CD4-positive, alpha-beta T cell treated with Interleukin-10 for 1 hour (primary cell): ENCODE results near the gene TBXT.
"Not testable (repeated sequence)": the region's sequence is repeated elsewhere in the genome, so short reads cannot be mapped to it uniquely, and the experiment has no call there.

Source experiments
- DNase-seq: peaks from one replicate; pipeline ENCODE4 v3.0.0-alpha.2; 2020

Gene TBXT

DNA sequence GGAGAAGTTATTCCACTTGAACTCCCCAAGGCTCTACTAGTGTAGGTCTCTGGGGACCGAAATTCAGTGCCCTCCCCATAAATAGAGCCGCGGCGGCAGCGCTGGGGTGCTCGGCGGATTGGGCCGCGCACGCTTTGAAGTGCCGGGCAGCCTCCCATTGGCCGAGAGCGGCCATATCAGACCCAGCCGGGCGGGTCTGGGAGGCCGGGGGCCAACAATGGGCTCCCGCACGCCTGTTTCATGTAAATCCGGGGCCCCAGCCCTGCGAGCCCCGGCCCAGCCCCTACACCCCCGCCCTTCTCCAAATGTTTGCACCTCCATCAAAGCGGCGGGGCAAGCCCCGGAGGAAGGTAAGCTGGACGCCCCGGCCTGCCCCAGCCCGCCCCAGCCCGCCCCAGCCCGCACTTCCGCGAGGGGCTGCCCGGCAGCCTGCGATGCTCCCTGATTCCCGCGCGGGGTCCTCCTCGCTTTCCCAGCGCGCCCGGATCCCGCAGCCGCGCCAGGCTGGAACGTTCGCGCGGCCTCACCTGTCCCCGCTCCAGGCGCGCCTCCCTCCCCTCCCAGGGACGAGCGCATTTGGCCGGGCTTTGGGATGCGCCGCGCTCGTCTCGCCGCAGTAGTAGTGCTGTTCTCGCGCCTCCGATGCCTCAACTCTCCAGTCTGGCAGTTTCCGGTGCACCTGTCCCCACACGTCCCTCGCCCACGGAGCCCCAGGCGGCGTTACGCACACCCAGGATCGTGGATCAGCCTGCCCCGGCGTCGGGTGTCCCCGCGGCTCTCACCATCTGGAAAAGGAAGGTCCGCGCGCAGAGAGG is at the start of gene TBXT:
Gene TBXT (minus strand): TSS at position 51 of the 815 bp plus-strand sequence. CDS start 260 bp downstream, outside the sequence.
- DNase-seq = no peak

GRCh38 chr6:166207284-166207561 is 39.6 kb upstream of the TBXT start:
- DNase-seq = no peak

DNA sequence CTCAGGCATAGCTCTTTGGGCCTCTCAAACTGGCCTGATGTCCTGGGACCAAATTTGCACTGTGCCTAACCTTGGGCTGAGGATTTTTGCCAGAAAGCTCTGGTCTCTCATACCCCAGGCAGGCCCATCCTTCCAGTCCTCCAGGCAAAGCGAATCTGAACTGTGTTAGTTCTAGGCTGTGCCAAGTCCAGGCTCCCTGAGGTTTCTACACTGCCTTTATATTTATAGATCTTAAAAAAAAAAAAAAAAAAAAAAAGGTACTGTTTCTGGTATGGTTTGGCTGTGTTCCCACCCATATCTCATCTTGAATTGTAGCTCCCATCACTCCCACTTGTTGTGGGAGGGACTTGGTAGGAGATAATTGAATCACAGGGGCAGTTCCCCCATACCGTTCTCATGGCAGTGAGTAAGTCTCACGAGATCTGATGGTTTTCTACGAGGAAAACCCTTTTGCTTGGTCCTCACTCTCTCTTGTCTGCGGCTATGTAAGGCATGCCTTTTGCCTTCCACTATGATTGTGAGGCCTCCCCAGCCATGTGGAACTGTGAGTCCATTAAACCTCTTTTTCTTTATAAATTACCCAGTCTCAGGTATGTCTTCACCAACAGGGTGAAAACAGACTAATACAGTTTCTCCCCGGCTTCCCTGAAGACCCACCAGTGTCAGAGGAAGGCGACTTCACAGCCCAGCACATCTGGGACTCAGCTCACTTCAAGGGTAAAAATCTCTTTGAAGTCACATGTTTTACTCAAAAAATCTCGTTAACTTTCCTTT is 39.0 kb upstream of the TBXT start:
- no peak for DNase-seq

DNA sequence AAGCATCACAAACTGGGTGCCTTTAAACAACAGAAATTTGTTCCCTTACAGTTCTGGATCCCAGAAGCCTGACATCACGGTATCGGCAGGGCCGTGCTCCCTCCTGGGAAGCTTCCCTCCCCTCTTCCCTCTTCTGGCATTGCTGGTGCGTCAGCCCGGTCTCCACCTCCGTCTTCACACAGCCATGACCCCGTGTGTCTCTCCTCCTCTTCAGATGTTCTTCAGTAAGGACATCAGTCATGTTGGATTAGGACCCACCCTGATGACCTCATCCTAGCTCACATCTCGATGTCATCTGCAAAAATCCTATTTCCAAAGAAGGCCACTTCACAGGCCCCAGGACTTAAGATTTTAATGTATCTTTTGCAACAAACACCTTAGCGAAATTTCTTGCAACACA is 38.4 kb upstream of the TBXT start:
- no peak for DNase-seq

DNA sequence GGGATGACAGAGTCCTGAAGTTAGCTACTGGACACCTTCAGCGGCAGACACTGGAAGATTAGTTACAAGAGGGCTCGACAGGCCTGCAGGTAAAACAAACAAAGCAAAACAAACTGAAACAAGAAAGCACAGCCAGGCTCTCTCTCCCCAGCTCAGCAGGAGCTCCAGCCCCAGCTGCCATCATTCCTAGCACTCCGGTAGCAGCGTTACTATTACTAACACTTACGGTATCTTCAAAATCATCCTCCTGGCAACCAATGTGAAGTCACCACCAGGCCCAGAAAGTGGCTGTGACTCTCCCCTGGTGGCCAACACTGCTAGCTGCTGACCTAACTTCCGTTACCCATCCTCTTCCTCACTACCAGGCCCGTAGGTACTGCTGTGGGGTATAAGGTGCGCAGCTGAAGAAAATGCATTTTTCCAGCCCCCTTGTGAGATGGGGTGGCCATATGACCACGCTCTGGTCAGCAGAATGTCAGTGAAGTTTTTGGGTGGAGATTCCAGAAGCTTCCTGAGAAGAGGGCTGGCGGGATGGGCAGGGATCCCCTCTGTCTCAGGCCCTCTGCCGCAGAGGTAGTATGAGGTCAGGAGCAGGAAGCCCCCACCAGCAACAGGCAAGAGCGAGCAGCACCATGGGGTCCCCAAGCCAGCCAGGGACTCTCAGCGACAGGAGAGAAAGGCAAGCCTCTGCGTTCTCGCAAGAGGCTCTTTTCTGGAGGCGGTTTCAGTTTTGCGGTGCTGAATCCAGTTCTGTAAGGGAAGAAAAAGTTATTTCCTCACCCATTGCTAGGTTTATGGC is 37.4 kb upstream of the TBXT start:
- DNase-seq = no peak

GRCh38 chr6:166203641-166204222 is 36.1 kb upstream of the TBXT start:
- no peak for DNase-seq

- DNase-seq = no peak
Measured at GRCh38 chr6:166203003-166203640, 35.5 kb upstream of the TBXT start.

- no peak for DNase-seq
Measured at GRCh38 chr6:166202321-166202733, 34.7 kb upstream of the TBXT start.

- DNase-seq = no peak
Measured at GRCh38 chr6:166201878-166202277, 34.2 kb upstream of the TBXT start.

DNA sequence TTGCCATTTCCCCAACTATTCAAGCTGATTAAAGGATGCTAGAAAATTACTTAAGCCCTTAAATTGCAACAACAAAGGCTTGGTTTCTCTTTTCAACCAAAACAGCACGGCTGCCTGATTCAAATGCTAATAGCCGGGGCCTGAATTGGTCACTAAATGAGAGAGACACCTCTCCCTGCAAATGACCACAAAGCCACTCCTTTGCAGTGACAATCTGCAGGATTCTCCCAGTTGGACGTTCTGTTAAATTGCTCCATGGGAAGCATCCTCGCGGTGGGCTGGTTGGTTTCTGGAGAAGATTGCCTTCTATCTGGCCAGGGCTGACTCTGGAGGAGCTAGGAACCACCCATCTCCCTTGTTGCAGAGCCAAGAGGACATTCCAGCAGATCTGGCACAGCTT is 29.7 kb upstream of the TBXT start:
- DNase-seq = no peak

DNA sequence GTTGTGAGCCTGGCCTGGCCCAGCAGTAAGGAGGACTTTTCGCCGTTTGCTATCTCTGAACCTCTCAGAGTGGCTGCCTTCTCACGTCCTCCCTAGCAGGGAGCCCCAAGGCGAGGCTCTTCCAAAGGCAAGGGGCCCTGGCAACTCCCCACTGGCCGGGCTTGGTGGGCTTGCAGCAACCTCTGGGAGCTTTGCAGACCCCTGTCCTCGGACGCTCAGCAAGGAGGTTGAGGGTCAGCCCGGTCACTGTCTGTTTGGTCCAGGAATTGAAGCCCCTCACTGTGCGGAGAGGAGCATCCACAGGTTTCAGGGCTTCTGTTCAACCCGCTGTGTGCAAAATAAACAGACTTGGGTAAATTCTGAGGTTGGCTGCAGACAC is 28.2 kb upstream of the TBXT start:
- no peak for DNase-seq

DNA sequence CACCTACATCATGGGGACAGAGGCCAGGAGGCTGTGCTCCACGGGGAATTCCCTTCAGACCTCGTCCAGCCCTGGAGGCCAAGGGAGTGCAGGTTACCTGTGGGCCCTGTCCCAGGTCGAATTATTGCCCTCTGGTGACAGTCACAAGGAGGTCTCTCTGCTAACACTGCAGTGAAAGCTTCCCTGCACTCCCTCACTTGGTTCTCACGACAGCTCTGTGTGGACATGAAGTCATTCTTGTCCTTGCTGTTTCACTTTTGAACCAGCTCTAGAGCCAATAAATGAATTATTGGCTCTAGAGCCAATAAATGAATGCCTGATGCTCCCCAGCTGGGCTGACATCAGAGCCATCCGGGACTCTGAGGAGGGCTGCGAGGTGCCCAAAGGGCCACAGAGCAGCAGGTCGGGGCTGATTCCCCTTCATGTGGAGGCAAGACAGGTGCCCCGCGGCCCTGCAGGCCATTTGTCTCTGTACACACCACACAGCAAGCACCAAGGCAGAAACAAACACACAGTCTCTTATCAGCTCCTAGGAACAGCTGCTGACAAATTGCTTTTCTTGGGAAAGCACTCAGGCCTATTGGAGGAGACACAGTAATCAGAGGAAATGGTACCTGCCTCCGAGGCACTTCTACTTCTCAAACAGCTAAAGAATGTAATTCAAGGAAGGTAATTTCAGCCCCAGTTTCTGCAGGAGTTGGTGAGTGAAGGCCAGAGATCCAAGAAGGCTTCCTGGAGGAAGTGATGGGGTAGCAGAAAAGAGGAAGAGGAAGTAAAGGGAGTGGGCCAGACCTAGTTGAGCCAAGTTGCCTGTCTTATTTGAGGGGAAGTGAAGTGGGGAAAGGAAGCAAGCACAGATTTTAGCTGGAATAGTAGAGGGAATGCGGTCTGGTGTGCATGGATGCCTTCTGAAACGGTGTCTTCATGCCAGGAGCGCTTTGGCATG is 27.5 kb upstream of the TBXT start:
- DNase-seq = no peak

DNA sequence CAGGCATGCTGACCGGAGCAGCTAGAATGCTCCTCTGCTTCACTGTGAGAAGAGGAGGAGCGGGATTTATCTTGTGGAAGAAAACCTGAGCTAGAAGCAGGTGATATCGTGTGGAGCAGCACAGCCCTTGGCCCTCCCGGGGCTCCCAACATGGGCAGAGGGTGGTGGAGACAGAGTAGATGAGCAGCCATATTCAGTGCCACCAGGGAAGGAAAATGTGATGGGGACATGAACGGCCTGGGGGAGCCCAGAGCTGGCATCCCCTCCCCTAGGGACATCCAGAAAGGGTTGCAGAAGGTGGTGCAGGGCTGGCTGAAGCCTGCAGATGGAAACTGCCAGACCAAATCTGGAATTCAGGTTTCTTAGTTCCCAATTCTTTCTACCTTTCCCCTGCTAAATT is 24.9 kb upstream of the TBXT start:
- no peak for DNase-seq

DNA sequence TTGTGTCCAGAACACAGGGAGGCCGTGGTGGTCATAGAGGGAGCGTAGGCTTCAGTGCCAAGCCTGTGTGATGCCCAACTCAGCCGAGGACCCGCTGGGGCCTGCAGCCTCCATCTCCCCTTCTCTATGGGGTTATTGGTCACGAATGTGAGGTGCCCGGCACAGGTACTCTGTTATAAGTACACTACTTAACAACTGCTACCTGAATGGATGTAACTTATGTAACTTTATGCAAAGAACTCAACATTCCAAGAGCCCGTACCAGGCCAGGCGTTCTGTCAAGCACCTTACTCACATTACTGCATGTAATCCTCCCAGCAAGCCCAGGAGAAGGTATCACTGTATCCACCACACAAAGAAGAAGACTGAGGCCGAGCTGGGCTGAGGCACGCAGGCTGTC is 24.5 kb upstream of the TBXT start:
- no peak for DNase-seq

DNA sequence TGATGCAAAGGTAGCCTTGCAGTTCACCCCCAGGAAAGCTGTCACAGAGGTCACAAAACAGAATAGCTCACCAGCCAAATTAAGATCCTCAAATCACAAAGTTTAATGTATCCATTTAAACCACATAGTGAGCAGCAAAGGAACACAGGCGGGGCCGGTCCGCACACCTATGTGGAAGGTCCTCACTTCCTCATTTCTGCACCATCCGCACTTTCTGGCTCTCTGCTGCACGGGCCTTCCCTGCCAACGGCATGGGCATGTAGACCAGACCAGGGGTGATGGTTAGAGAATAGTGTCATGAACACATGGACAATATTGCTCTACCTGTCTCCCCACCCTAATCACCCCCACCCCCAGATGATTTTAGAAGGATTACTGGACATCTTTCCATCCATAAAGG is 12.1 kb upstream of the TBXT start:
- no peak for DNase-seq

- no peak for DNase-seq
Measured at GRCh38 chr6:166176106-166176505, 8.5 kb upstream of the TBXT start.

DNA sequence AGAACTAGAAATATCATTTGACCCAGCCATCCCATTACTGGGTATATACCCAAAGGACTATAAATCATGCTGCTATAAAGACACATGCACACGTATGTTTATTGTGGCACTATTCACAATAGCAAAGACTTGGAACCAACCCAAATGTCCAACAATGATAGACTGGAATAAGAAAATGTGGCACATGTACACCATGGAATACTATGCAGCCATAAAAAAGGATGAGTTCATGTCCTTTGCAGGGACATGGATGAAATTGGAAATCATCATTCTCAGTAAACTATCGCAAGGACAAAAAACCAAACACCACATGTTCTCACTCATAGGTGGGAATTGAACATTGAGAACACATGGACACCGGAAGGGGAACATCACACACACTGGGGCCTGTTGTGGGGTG is 7.4 kb upstream of the TBXT start:
- not testable (repeated sequence) for DNase-seq

- no peak for DNase-seq
Measured at GRCh38 chr6:166174031-166174430, 6.4 kb upstream of the TBXT start.

- no peak for DNase-seq
Measured at GRCh38 chr6:166173281-166173951, 5.8 kb upstream of the TBXT start.

DNA sequence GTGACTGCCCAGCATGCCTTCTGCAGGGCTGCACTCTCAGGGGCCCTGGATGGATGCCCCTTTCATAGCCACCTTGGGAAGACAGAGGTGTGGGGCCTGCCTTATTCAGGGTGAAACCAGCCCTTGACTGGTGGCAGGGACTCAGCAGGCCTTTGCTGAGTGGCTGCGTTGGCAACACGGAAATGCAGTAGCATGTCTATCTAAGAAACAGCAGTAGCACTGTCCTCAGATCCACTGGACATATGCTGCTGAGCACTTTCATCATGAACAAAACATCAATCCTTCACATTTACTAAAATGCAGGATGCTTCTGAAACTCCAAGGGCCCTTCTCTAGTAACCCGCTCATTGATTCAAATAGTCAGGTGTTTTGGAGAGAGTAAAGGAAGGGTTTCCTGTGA is 4.9 kb upstream of the TBXT start:
- no peak for DNase-seq
